ENCODE measurements around the gene MAST4. TPM values are rescaled to one million over a fixed set of nuclear protein-coding genes. Genes with fewer than 3 reads are reported as not detected.
A peak's percentile ranks its signal among the peaks of the same experiment; 100 is the strongest.

Gene MAST4
- total RNA-seq, 2 experiments from 2014 or later = 1.3 to 21.9 TPM

DNA sequence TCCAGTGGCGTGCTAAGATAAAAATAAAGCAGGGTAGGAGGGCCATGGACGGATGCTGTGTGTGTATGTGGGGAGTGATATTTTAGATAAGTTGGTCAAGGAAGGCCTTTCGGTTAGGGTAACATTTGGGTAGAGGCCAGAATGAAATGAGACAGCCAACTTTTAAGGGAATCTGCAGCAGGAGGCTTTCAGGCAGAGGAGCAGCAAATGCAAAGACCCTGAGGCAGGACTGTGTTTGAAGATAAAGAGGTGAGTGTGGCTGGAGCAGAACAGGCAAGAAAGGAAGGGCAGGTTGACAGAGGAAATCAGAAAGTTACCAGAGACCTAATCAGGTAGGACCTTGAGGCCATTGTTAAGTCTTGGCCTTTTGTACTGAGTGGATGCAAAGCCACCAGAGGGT lies 106.2 kb downstream of the MAST4 start:
- H3K36me3 ChIP-seq (ENCODE audit: insufficient read depth, low read length) = no peaks in the 10 kb centered on the region
- H3K79me2 ChIP-seq (ENCODE audit: insufficient read depth, low read depth, low read length) = no peaks in the 10 kb centered on the region
- TF ChIP-seq EZH2phosphoT487 (IDR thresholded peaks at IDR 0.05; ENCODE audit: borderline replicate concordance, low read depth, low read length) = no peak
- TF ChIP-seq CTCF (conservative IDR thresholded peaks at IDR 0.05; ENCODE audit: low read length) = no peak
- H3K27ac ChIP-seq (ENCODE audit: low read depth, low read length, poor library complexity, severe bottlenecking) = no peak overlapping the region
- no peaks in the 10 kb centered on the region for H4K20me1 ChIP-seq (ENCODE audit: insufficient read depth, low read length)
- ChIA-PET POLR2A (interaction anchor here (0.6 kb wide), 1 partner anchor 1222 kb away, joined by 6 read pairs; no protein-coding TSS in a partner anchor), CTCF (ENCODE audit: unreplicated experiment) (no interaction called here)
- no peak overlapping the region for H3K4me3 ChIP-seq (ENCODE audit: low read depth, low read length, poor library complexity, severe bottlenecking)
- no TSS peak for BruUV-seq (replicated peaks)
- peaks cover 46% of the 10 kb centered on the region for H3K4me1 ChIP-seq (ENCODE audit: insufficient read depth, low read length, poor library complexity, severe bottlenecking)
- no peak overlapping the region for H2AFZ ChIP-seq (ENCODE audit: low read length)
- DNase-seq (ENCODE audit: low spot score) = no peak
- no peaks in the 10 kb centered on the region for H3K9me3 ChIP-seq (ENCODE audit: low read length)
- no peaks in the 10 kb centered on the region for H3K9me2 ChIP-seq (ENCODE audit: insufficient read depth, low read length)
- H3K4me2 ChIP-seq (ENCODE audit: low read length) = no peak overlapping the region
- intact Hi-C loops (cut with micrococcal nuclease; ENCODE audit: unreplicated experiment) = loop anchor here (5.0 to 10.0 kb wide), 3 partner anchors 108 to 492 kb away; partner anchors contain the start of genes CD180 and MAST4

DNA sequence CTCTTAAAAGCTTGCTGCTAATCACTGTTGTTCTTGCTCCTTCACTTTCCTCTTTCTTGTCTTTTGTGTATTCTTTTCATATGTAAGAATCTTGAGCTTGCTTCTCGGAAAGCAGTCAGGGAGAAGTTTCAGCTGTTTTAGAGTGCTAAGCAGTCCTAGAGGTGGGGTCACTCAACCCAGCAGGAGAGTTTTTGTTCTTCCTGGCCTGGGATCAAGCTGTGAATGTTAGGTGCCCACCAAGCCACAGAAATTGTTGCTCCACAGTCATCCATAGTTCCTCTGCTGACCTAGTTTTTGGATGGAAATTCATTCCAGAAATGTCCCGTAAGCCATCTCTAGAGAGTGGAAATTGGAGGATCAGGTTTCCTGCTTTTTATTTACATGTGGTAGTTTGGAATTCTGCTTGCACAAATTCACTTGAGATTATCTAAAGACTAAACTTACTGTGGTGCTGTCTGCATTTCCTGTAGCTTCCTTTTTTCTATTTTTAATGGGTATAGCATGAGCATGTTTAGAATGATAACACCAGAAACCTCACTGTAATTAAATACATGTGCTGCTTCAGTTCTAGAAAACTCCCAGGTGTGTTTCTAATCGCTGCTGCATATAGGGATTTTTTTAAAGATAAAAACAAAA lies 108.7 kb downstream of the MAST4 start:
- Histone ChIP-seq H3K4me2 (ENCODE audit: low read length) (peak overlapping the region; percentile 69), H3K9me3 (ENCODE audit: low read length) (no peaks in the 10 kb centered on the region), H4K20me1 (ENCODE audit: insufficient read depth, low read length) (no peaks in the 10 kb centered on the region), H3K27ac (ENCODE audit: low read depth, low read length, poor library complexity, severe bottlenecking) (peak overlapping the region; percentile 56), H3K9me2 (ENCODE audit: insufficient read depth, low read length) (no peaks in the 10 kb centered on the region), H3K4me3 (ENCODE audit: low read depth, low read length, poor library complexity, severe bottlenecking) (peak overlapping the region; percentile 14), H3K36me3 (ENCODE audit: insufficient read depth, low read length) (no peaks in the 10 kb centered on the region), H3K79me2 (ENCODE audit: insufficient read depth, low read depth, low read length) (no peaks in the 10 kb centered on the region), H3K4me1 (ENCODE audit: insufficient read depth, low read length, poor library complexity, severe bottlenecking) (peaks cover 44% of the 10 kb centered on the region), H2AFZ (ENCODE audit: low read length) (peak overlapping the region; percentile 80; the same call in 1 of the 2 replicates)
- ChIA-PET CTCF (ENCODE audit: unreplicated experiment) (interaction anchor here (0.6 kb wide), 1 partner anchor 190 kb away, joined by 3 read pairs; no protein-coding TSS in a partner anchor), POLR2A (interaction anchor here (0.6 to 2.8 kb wide), 9 partner anchors 12 to 638 kb away, joined by 3 to 10 read pairs (median 4); no protein-coding TSS in a partner anchor)
- BruUV-seq (replicated peaks) = no TSS peak
- no peak for TF ChIP-seq EZH2phosphoT487 (IDR thresholded peaks at IDR 0.05; ENCODE audit: borderline replicate concordance, low read depth, low read length)
- DNase-seq (ENCODE audit: low spot score) = no peak
- intact Hi-C loops (cut with micrococcal nuclease; ENCODE audit: unreplicated experiment) = loop anchor here (5.0 to 10.0 kb wide), 3 partner anchors 110 to 490 kb away; partner anchors contain the start of genes CD180 and MAST4

GRCh38 chr5:66708368-66708767 lies 112.2 kb downstream of the MAST4 start:
- Histone ChIP-seq H3K4me3 (ENCODE audit: low read depth, low read length, poor library complexity, severe bottlenecking) (no peak overlapping the region), H3K4me1 (ENCODE audit: insufficient read depth, low read length, poor library complexity, severe bottlenecking) (peaks cover 22% of the 10 kb centered on the region), H4K20me1 (ENCODE audit: insufficient read depth, low read length) (no peaks in the 10 kb centered on the region), H3K36me3 (ENCODE audit: insufficient read depth, low read length) (no peaks in the 10 kb centered on the region), H3K27ac (ENCODE audit: low read depth, low read length, poor library complexity, severe bottlenecking) (no peak overlapping the region), H3K79me2 (ENCODE audit: insufficient read depth, low read depth, low read length) (no peaks in the 10 kb centered on the region), H3K9me3 (ENCODE audit: low read length) (peaks cover 7% of the 10 kb centered on the region; the same call in 1 of the 2 replicates), H2AFZ (ENCODE audit: low read length) (no peak overlapping the region), H3K9me2 (ENCODE audit: insufficient read depth, low read length) (no peaks in the 10 kb centered on the region), H3K4me2 (ENCODE audit: low read length) (no peak overlapping the region)
- intact Hi-C loops (cut with micrococcal nuclease; ENCODE audit: unreplicated experiment) = loop anchor here (10.0 kb wide), 2 partner anchors 114 to 486 kb away; partner anchors contain the start of genes CD180 and MAST4
- ChIA-PET POLR2A (interaction anchor here (0.6 to 1.0 kb wide), 5 partner anchors 9 to 56 kb away, joined by 3 to 4 read pairs (median 3); no protein-coding TSS in a partner anchor), CTCF (ENCODE audit: unreplicated experiment) (interaction anchor here (1.3 kb wide), 1 partner anchor 10 kb away, joined by 5 read pairs; no protein-coding TSS in a partner anchor)
- no peak for DNase-seq (ENCODE audit: low spot score)
- no TSS peak for BruUV-seq (replicated peaks)
- no peak for TF ChIP-seq CTCF (conservative IDR thresholded peaks at IDR 0.05; ENCODE audit: low read length)
- no peak for TF ChIP-seq EZH2phosphoT487 (IDR thresholded peaks at IDR 0.05; ENCODE audit: borderline replicate concordance, low read depth, low read length)
